EH (cell line): Measurements from ENCODE around the gene ABLIM1.

Source experiments
- DNase-seq: peaks from one replicate; pipeline ENCODE4 v3.0.0-alpha.2; 2015; ENCODE audit warnings: low read depth

The ABLIM1 gene

GRCh38 chr10:114623661-114624294 lies 34.3 kb downstream of the ABLIM1 start:
- peak; percentile 90 for DNase-seq

- no peak for DNase-seq
Observed at GRCh38 chr10:114623155-114623554, 34.9 kb downstream of the ABLIM1 start.

- DNase-seq = no peak
Observed at GRCh38 chr10:114618722-114619121, 39.4 kb downstream of the ABLIM1 start.

GRCh38 chr10:114616516-114616915 lies 41.6 kb downstream of the ABLIM1 start:
- DNase-seq = peak; percentile 58

- no peak for DNase-seq
Observed at GRCh38 chr10:114616103-114616502, 42.0 kb downstream of the ABLIM1 start.

GRCh38 chr10:114615600-114616007 lies 42.5 kb downstream of the ABLIM1 start:
- no peak for DNase-seq

GRCh38 chr10:114613237-114613979 lies 44.7 kb downstream of the ABLIM1 start:
- no peak for DNase-seq

- no peak for DNase-seq
Observed at GRCh38 chr10:114611617-114612016, 46.5 kb downstream of the ABLIM1 start.

- DNase-seq = no peak
Observed at GRCh38 chr10:114609518-114610426, 48.3 kb downstream of the ABLIM1 start.

- no peak for DNase-seq
Observed at GRCh38 chr10:114607358-114607998, 50.6 kb downstream of the ABLIM1 start.

GRCh38 chr10:114605155-114605797 lies 52.8 kb downstream of the ABLIM1 start:
- no peak for DNase-seq

GRCh38 chr10:114604357-114605130 lies 53.5 kb downstream of the ABLIM1 start:
- DNase-seq = no peak

GRCh38 chr10:114603948-114604347 lies 54.1 kb downstream of the ABLIM1 start:
- no peak for DNase-seq

GRCh38 chr10:114603303-114603702 lies 54.8 kb downstream of the ABLIM1 start:
- DNase-seq = no peak

- DNase-seq = no peak
Observed at GRCh38 chr10:114600057-114600456, 58.0 kb downstream of the ABLIM1 start.

- no peak for DNase-seq
Observed at GRCh38 chr10:114596793-114597192, 61.3 kb downstream of the ABLIM1 start.

- no peak for DNase-seq
Observed at GRCh38 chr10:114593816-114594468, 64.1 kb downstream of the ABLIM1 start.

GRCh38 chr10:114593240-114593792 lies 64.8 kb downstream of the ABLIM1 start:
- no peak for DNase-seq

GRCh38 chr10:114590993-114591392 lies 67.1 kb downstream of the ABLIM1 start:
- DNase-seq = no peak

- peak; percentile 73 for DNase-seq
Observed at GRCh38 chr10:114584419-114584818, 73.7 kb downstream of the ABLIM1 start.
